Body of pancreas (tissue), 4 donors: ENCODE results near the gene DIS3L2.

Experiments
- CTCF ChIP-seq, 7 experiments: fragments of 450-650 bp in 4 of 7; fragments of 200-600 bp in 3 of 7; sonication (generic) in 3 of 7; IDR thresholded peaks; one replicate each; pipeline ENCODE4 v1.5.1; 2016 to 2019; ENCODE audit warnings: antibody characterized with exemption in 7 of 7
- POLR2A ChIP-seq, 3 donors: fragments of 450-650 bp; IDR thresholded peaks; one replicate each; pipeline ENCODE4 v1.6.1; 2016; ENCODE audit warnings: antibody characterized with exemption in 3 of 3, mild to moderate bottlenecking in 2 of 3

- TF ChIP-seq CTCF (IDR thresholded peaks at IDR 0.05) (no peak), POLR2A (IDR thresholded peaks at IDR 0.05) (no peak)
These were observed 381.4 kb downstream of the DIS3L2 start for GRCh38 chr2:232342635-232343565.
